Measurements from ENCODE around the gene PREB.
"Not testable (repeated sequence)": the region's sequence is repeated elsewhere in the genome, so short reads cannot be mapped to it uniquely, and the experiment has no call there.

Gene PREB

GRCh38 chr2:27133905-27134780 lies at the start of gene PREB:
Gene PREB (minus strand): TSS chr2:27134636. CDS start chr2:27134421, 215 bp downstream.
- DNase-seq: peak; percentile 99

DNA sequence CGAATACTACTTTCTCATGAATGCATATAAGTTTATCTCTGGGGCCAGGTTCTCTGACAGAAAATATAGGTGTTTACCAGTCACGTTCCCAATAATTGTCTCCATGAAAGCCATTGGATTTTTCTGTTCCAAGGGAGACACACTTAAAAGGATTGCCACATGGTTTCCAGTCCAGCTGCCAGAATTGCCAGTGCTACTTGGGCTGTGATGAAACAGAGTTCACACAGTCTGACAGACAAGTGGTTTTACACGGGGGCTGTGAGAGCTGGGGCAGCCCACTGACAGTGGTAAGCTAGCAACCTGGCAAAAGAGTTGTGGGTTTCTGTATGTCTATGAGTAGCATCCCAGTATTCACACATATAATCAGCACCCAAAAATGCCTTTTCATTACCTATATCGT lies 49.7 kb upstream of the PREB start:
- DNase-seq: no peak

DNA sequence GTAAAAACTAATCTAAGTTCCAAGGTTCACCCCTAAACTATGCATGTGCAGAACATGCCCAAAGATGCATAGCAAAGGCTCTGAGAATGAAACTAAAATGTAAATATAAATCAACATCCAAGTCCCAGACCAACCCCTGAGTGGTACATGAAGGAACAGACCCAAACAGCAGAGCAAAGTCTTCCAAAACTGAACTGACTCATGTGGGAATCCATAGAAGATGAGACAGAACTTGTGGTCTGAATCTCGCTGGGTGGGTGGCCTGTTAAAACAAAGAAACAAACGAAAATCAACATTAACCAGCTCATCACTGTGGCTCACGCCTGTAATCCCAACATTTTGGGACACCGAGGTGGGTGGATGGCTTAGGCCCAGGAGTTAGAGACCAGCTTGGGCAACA lies 47.9 kb upstream of the PREB start:
- no peak for DNase-seq

DNA sequence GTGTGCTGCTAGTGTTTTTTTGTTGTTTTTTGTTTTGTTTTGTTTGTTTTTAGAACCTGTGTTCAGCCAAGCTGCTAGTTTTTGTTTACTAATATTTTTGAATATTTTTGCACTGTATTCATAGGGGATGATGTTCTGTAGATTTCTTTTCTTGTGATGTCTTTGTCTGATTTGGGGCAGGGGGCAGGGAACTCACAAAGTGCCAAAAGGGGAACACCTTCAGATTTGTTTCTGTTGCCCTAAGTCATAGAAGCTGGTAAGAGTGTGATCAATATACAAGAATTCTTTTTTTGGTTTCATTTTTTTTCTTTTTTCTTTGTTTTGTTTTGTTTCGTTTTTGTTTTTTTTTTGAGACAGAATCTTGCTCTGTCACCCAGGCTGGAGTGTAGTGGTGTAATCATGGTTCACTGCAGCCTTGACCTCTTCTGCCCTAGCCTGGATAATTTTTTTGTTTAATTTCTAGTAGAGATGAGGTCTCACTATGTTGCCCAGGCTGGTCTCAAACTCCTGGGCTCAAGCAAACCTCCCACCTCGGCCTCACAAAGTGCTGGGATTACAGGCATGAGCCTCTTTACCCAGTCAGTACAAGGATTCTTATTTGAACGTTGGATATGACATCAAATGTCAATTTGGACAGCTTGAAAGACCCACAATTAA lies 45.0 kb upstream of the PREB start:
- no peak for DNase-seq

DNA sequence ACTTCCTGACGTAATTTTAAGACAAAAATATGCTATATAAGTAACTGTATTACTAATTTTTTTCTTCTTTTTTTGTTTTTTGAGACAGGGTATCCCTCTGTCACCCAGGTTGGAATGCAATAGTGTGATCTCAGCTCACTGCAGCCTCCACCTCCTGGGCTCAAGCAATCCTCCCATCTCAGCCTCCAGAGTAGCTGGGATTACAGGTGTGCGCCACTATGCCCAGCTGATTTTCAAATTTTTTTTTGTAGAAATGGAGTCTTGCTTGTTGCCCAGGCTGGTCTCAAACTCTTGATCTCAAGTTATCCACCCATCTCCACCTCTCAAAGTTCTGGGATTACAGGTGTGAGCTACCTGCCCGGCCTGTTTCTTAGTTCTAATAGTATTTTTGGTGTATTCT lies 44.0 kb upstream of the PREB start:
- DNase-seq: no peak

- DNase-seq: no peak
Measured at GRCh38 chr2:27177441-27178351, 43.3 kb upstream of the PREB start.

DNA sequence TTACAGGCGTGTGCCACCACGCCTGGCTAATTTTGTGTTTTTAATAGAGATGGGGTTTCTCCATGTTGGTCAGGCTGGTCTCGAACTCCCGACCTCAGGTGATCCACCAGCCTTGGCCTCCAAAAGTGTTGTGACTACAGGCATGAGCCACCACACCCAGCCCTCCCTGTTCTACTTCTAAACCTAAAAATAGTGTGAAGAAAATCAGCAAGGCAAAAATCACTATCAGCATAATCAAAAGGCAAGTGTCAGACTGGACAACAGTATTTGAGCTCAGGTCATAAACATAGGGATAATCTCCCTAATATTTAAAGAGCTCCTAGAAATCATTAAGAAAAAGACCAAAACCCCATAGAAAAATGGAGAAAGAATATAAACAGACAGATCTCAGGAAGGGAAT lies 41.3 kb upstream of the PREB start:
- DNase-seq: not testable (repeated sequence)

GRCh38 chr2:27175330-27175729 lies 40.9 kb upstream of the PREB start:
- DNase-seq: no peak

GRCh38 chr2:27174638-27175037 lies 40.2 kb upstream of the PREB start:
- DNase-seq: no peak

GRCh38 chr2:27171351-27171848 lies 37.0 kb upstream of the PREB start:
- DNase-seq: no peak

DNA sequence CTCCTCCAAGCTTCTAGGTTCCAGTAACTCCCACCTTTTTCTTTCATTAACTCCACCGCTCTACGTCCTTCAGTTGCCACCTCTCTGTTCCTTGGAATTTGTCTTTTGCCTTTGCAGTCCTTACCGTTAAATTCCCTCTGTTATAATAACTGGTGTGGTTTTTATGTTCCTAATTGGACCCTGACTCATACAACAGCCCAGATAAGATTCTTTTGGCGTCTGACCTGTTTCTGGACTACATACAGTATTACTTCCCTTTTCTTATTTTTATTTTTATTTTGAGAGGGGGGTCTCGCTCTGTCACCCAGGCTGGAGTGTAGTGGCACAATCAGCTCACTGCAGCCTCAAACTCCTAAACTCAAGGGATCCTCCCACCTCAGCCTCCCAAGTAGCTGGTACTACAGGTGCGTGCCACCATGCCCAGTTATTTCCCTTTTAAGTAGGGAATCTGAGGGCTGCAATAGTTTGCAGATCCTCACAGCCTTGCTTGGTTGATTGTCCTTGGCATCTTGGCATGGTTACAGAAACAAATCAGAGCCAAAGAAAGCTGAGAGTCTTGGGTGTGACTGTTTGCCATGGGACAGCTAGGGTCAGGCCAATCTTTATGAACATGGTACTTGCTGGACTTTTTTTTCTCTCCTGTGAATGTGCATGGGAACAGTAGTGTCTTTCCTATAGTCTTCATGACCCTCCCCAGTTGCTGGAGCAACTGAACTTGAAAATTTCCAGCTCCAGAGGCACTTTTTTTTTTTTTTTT lies 36.3 kb upstream of the PREB start:
- DNase-seq: no peak

DNA sequence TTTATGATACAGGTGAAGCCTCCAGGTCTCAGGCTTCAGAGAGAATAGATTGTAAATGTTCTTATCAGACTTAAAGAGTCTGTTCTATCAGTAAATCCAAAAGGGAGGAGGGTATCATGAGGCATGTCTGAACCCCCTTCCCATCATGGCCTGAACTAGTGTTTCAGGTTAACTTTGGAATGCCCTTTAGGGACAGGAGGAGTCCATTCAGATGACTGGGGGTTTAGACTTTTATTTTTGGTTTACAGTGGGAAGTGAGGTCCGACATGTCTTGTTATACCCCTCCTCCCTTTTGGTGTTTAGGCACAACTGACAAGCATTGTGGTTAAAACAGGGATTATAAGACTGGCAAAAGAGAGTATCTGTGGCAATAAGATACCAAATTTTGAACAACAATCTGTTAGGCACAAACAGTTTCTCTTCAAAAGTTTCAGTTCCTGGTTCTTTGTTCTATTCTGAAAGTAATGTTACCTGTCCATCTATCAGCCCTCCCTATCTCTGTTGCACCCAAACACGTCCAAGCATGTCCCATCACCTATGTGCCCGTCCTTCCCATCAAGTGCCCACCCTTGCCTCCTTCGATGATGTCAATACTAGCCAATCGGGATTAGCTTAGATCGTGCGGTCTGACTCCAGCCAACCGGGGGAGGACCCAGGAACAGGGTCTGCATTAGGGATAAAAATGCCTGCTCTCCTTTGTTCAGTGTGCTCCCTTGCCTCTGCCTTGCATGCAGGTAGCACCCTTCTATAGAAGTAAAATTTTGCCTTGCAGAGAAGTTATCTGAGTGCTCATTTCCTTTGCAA lies 30.7 kb upstream of the PREB start:
- no peak for DNase-seq

- no peak for DNase-seq
Measured at GRCh38 chr2:27162151-27163121, 28.0 kb upstream of the PREB start.

- no peak for DNase-seq
Measured at GRCh38 chr2:27160191-27160590, 25.8 kb upstream of the PREB start.

DNA sequence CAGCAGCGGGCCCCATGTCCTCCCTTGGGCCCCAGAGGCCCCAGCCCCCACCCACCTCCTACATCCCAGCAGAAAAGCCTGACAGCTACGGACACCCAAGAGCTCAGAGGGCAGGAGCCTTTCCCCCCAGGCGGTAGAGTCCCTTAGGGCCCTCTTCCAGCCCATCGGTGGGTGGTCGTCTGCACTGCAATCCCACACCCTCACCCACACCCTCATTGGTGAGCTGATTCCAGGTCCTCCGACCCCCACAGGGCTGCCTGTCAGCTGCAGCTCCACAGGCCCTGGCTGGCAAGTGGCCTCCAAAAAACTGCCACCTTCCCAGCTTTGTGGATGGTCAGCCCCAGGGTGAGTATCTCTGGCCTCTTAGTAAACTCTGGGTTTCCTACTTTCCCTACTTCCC lies 24.8 kb upstream of the PREB start:
- DNase-seq: no peak

DNA sequence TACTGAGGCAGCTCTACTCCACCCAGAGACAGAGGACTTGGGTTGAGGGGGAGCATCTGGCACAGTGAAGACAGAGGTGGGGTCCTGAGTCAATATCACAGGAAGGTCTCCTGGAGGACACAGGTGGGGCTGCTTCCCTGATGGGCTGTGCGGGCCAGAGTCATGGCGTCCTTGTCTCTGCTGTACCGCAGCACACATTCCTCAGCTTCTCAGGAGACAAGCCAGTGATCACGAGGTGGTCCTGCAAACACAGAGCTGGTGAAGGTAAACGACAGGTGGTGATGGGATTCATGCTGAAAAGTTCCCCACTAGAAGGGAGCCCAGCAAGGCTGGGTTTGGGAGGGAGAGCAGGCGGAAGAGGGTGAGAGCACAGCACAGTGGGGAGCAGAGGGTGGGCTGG lies 24.0 kb upstream of the PREB start:
- no peak for DNase-seq

- DNase-seq: no peak
Measured at GRCh38 chr2:27155069-27155520, 20.7 kb upstream of the PREB start.

GRCh38 chr2:27154488-27154887 lies 20.1 kb upstream of the PREB start:
- no peak for DNase-seq

- no peak for DNase-seq
Measured at GRCh38 chr2:27152796-27153464, 18.5 kb upstream of the PREB start.

Measured in activated CD4-positive, alpha-beta T cell treated with anti-CD3 and anti-CD28 coated beads, Interleukin-10, Interleukin-2, amounts not matched to agents 100 ng/mL and 50 ng/mL, durations not matched to agents 16 hours and 8 hours (primary cell).